Activated CD8-positive, alpha-beta memory T cell treated with anti-CD3 and anti-CD28 coated beads for 36 hours (primary cell): ENCODE measurements around the gene PPARD. TPM values are rescaled to one million over a fixed set of nuclear protein-coding genes. Genes with fewer than 3 reads are reported as not detected.

ENCODE experiments used
- CTCF ChIA-PET: fragments of 350-600 bp; sonication (Branson Sonifier 250); formaldehyde crosslinking; loops from one replicate; lab custom pipeline; 2021; ENCODE audit warnings: antibody characterized with exemption; lab: Charles Lee
- POLR2A ChIA-PET: fragments of 350-600 bp; sonication (Branson Sonifier 250); formaldehyde crosslinking; loops from one replicate; lab custom pipeline; 2021; ENCODE audit warnings: antibody characterized with exemption; lab: Charles Lee
- total RNA-seq, 2 experiments: library from RNA; stranded (reverse); gene quantifications; one replicate each; pipeline ENCODE4 v1.2.3, GENCODE V29; 2021

The PPARD gene
- total RNA-seq, 2 experiments from 2014 or later = 15.5 to 17.8 TPM

DNA sequence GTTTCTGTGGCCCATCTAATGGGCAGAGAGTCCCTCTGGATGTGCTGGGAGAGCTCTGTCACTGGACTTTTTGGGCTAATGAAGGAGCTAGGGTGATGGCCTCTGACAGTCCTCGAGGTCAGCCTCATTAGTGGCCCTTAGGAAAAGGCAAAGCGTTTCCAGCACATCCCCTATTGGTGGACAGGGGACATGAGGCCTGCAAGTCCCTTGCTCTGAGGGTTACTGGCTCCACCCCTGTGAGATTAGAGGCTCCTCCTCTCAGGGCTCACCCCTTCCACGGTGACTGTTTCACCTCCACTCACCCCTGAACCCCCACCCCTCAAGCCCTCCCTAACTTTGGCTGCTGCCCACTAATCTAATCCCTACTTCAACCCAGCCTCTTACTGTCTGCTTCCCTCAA lies 97.0 kb downstream of the PPARD start:
- ChIA-PET CTCF (interaction anchor here (0.7 to 1.0 kb wide), 2 partner anchors 10 to 1814 kb away, joined by 3 read pairs; no protein-coding TSS in a partner anchor), POLR2A (no interaction called here)

- POLR2A ChIA-PET = no interaction called here
- CTCF ChIA-PET = interaction anchor here (0.7 kb wide), 1 partner anchor 85 kb away, joined by 3 read pairs; no protein-coding TSS in a partner anchor
These were observed 98.8 kb downstream of the PPARD start for GRCh38 chr6:35441205-35441604.

DNA sequence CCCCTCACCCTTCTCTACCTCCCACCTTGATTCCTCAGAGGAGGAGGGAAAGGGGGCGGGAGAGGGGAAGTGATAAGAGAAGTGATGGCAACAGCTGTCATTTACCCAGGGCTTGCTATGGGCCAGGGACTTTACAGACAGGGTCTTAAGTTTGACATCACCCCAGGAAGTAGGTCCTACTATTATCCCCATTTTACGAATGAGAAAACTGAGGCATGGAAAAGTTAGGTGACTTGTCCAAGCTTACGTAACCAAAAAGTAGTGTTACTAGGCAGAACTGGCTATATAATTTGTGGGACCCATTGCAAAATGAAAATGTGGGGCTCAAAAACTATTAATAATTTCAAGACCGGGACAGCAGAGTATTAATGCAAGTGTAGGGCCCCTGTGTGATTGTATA lies 99.3 kb downstream of the PPARD start:
- CTCF ChIA-PET = interaction anchor here (0.7 kb wide), 1 partner anchor 85 kb away, joined by 3 read pairs; no protein-coding TSS in a partner anchor
- POLR2A ChIA-PET = no interaction called here

GRCh38 chr6:35442693-35443092 lies 100.3 kb downstream of the PPARD start:
- ChIA-PET CTCF (interaction anchor here (0.6 kb wide), 1 partner anchor 113 kb away, joined by 3 read pairs; no protein-coding TSS in a partner anchor), POLR2A (interaction anchor here (0.7 kb wide), 1 partner anchor 32 kb away, joined by 7 read pairs; no protein-coding TSS in a partner anchor)

DNA sequence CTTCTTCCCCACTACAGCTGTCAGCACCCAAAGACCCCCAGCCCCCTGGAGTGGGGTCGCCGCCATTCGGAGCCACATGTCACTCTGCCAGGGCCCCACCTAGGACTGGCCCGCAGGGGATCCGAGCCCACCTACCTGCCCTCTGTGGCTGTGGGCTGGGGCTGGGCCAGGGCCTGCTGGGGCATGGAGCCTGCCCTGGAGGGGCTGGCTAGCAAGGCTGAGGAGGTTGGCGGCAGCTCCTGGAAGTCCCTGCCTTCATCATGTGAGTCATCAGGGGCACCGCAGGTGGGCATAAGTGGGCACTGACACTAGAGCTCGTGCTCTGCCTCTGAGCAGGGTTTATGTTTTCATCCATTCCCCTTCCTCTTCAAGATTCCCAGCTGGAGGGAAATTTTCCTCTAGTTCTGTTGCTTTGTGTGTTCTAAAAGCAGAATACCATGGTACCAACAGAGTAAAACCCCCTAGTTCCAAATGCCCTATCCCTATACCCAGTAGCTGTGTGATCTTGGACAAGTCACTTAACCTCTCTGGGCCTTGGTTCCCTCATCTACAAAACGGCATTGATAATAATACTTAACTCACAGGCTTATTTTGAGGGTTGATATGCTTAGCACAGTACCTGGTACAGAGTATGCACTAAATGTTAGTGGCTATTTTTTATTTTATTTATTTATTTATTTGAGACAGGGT lies 101.1 kb downstream of the PPARD start:
- ChIA-PET POLR2A (no interaction called here), CTCF (interaction anchor here (0.6 to 1.7 kb wide), 3 partner anchors 19 to 73 kb away, joined by 4 read pairs; no protein-coding TSS in a partner anchor)

- CTCF ChIA-PET = interaction anchor here (0.7 to 7.2 kb wide), 3 partner anchors 102 to 1675 kb away, joined by 3 to 104 read pairs (median 5); partner anchors contain the start of gene PPARD
- POLR2A ChIA-PET = interaction anchor here (0.6 kb wide), 1 partner anchor 97 kb away, joined by 3 read pairs; no protein-coding TSS in a partner anchor
These were observed 103.3 kb downstream of the PPARD start for GRCh38 chr6:35445691-35446090.

DNA sequence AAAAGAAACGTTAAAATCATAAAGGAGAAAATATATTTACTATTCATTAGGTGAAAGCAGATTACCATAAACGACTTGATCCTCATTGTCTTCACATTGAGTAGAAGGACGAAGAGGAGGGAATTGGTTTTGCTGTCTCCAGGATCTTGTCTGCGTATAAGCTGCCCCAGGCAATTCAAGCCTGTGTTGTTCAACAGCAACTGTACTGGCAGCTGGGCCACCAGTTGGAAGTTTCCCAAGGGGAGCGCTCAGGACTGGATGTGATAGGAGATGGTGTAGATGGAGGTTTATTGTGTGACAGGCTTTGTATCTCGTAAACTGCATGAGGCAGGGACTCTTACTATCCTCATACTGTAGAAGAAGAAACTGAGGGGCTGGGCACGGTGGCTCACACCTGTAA lies 105.8 kb downstream of the PPARD start:
- CTCF ChIA-PET = interaction anchor here (0.7 to 7.2 kb wide), 5 partner anchors 97 to 273 kb away, joined by 3 to 104 read pairs (median 5); partner anchors contain the start of genes DEF6 and PPARD

DNA sequence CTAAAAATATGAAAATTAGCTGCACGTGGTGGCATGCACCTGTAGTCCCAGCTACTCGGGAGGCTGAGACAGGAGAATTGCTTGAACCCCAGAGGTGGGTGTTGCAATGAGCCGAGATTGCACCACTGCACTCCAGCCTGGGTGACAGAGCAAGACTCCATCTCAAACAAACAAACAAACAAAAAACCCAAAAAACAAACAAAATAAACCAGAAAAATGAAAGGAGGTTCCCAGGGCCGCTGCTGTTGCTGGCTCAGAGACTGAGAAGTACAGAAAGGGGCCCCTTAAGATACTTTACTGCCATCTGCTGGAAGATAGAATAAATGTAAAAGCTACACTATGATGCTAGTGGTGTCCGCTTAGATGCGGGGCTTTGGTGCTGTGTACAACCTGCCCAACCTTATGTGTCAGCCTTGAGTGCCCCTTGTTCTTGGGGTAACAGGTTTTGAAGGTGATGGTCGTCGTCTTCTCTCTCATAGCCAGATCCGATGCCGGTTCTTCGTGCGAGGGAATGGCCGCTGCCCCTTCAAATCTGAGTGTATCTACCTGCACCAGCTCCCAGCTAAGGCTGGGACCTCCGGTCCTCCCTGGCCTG lies 107.0 kb downstream of the PPARD start:
- CTCF ChIA-PET = interaction anchor here (0.6 to 7.2 kb wide), 21 partner anchors 10 to 466 kb away, joined by 3 to 104 read pairs (median 4); partner anchors contain the start of genes DEF6 and PPARD
- POLR2A ChIA-PET = no interaction called here

More for the DNA sequence above, 105.8 kb downstream of the PPARD start:
- POLR2A ChIA-PET = interaction anchor here (1.4 kb wide), 1 partner anchor 106 kb away, joined by 3 read pairs; the partner anchor contains the start of gene PPARD

GRCh38 chr6:35451354-35452182 lies 109.2 kb downstream of the PPARD start:
- ChIA-PET CTCF (interaction anchor here (0.8 to 7.2 kb wide), 11 partner anchors 14 to 155 kb away, joined by 3 to 104 read pairs (median 4); partner anchors contain the start of genes DEF6, PPARD and RPL10A), POLR2A (interaction anchor here (1.0 kb wide), 1 partner anchor 17 kb away, joined by 5 read pairs; the partner anchor contains the start of gene RPL10A)

- ChIA-PET CTCF (interaction anchor here (1.5 to 7.2 kb wide), 5 partner anchors 15 to 155 kb away, joined by 6 to 104 read pairs (median 8); partner anchors contain the start of genes DEF6, PPARD and RPL10A), POLR2A (interaction anchor here (0.6 to 1.0 kb wide), 3 partner anchors 16 to 796 kb away, joined by 3 to 5 read pairs (median 3); partner anchors contain the start of genes RPL10A and ZNF76)
These were observed 110.1 kb downstream of the PPARD start, which contains the start of gene FANCE for GRCh38 chr6:35452183-35453090. TSS of gene FANCE (plus strand) at chr6:35452338. CDS start at chr6:35452546, 208 bp downstream.

DNA sequence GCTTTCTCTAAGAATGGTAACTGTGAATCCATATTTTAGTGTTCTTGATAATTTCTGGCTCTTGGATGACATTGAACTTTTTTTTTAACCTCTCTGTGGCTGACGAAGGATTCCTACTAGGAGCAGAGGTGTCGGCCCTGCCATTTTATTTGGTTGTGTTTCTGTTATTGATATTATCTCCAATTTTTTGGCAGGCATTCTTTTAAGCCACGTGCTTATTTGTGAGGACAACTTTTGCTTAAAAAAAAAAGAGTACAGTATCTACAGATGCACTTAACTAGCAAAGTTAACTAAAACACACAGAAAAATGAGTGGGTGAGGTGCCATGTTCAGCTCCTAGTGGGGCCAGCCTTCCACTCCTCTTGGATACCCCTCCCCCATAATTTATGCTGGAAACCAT lies 110.9 kb downstream of the PPARD start:
- ChIA-PET CTCF (interaction anchor here (0.8 to 7.2 kb wide), 4 partner anchors 15 to 155 kb away, joined by 3 to 104 read pairs (median 8); partner anchors contain the start of genes DEF6, PPARD and RPL10A), POLR2A (interaction anchor here (1.3 to 1.8 kb wide), 2 partner anchors 12 to 15 kb away, joined by 5 to 9 read pairs; no protein-coding TSS in a partner anchor)

DNA sequence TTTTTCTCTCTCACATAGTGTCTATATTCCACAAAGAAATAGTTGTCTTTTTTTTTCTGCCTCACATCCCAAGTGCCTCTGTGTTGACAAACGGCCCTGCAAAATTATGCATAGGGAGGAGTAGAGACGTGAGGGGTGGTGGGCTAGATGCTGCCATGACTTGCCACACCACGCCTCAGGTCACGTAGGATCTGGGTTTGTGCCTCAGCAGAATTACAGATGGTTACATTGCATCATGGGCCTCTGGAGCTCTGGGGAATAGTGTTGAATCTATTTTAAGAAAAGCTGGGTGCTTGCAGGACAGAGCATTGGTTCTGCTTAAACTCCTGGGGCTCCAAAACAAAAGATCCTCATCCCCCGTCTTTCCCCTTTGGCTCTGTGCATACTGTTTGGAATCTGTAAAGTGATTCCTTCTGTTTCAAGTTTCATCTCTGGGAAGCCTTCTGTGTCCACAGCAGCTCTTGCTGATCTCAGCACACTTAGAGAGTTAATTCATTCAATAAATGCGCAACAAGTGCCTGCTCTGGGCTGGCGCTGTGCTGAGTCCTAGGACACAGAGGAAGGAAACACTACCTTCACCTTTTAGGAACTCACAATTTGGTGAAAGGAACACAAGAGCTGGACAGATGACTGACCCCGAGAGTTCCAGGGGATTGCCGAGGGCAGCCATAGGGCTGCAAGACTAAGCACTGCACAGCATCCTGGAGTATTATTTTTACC lies 112.2 kb downstream of the PPARD start:
- CTCF ChIA-PET = interaction anchor here (1.0 to 2.5 kb wide), 2 partner anchors 13 to 86 kb away, joined by 3 to 8 read pairs; partner anchors contain the start of gene RPL10A
- POLR2A ChIA-PET = interaction anchor here (1.3 to 1.8 kb wide), 2 partner anchors 11 to 13 kb away, joined by 5 to 9 read pairs; no protein-coding TSS in a partner anchor

- CTCF ChIA-PET = interaction anchor here (0.6 to 0.9 kb wide), 2 partner anchors 136 to 1294 kb away, joined by 5 read pairs; no protein-coding TSS in a partner anchor
- POLR2A ChIA-PET = no interaction called here
These were observed 115.5 kb downstream of the PPARD start for GRCh38 chr6:35457907-35458306.

DNA sequence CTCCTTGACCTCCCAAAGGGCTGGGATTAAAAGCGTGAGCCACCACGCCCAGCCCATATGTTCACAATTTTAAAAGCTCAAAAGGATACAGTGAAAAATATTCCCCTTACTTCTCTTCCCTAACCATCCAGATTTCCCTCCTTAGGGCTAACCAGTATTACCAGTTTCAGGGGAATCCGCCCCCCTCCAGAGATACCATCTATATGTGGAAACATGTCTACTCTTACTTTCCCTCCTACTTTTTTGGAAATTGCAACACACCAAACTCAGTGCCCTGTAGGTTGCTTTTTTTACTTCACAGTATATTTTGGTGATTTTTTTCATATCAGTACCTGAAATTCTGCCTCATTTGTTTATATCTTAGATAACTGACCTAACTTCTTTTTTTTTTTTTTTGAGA lies 118.9 kb downstream of the PPARD start:
- ChIA-PET POLR2A (interaction anchor here (0.7 kb wide), 1 partner anchor 46 kb away, joined by 3 read pairs; no protein-coding TSS in a partner anchor), CTCF (no interaction called here)

GRCh38 chr6:35463292-35463691 lies 120.9 kb downstream of the PPARD start:
- POLR2A ChIA-PET = interaction anchor here (0.6 kb wide), 1 partner anchor 194 kb away, joined by 3 read pairs; no protein-coding TSS in a partner anchor
- CTCF ChIA-PET = interaction anchor here (1.4 kb wide), 1 partner anchor 14 kb away, joined by 6 read pairs; no protein-coding TSS in a partner anchor

DNA sequence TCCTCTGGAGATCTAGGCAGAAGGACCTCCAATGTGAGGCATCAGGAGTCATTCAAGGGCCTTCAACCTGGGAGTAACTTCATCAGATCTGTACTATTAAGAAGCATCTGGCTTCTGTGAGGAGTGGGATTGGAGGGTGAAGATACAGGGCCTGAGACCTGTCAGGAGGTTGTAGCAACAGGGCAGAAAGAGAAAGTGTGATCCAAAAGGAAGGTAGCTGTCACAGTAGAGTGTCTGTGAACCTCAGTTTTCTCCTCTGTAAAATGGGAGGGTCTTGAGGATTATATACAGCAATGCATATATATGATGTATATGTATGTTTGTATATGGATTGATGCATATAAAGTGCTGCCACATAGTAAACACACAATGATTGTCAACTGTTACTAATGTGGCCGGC lies 123.3 kb downstream of the PPARD start:
- CTCF ChIA-PET = interaction anchor here (1.1 to 1.3 kb wide), 3 partner anchors 15 to 123 kb away, joined by 3 to 5 read pairs (median 4); partner anchors contain the start of gene PPARD
- POLR2A ChIA-PET = interaction anchor here (1.5 kb wide), 1 partner anchor 12 kb away, joined by 5 read pairs; no protein-coding TSS in a partner anchor
